Measurements from ENCODE around the gene RLIM.

DNA sequence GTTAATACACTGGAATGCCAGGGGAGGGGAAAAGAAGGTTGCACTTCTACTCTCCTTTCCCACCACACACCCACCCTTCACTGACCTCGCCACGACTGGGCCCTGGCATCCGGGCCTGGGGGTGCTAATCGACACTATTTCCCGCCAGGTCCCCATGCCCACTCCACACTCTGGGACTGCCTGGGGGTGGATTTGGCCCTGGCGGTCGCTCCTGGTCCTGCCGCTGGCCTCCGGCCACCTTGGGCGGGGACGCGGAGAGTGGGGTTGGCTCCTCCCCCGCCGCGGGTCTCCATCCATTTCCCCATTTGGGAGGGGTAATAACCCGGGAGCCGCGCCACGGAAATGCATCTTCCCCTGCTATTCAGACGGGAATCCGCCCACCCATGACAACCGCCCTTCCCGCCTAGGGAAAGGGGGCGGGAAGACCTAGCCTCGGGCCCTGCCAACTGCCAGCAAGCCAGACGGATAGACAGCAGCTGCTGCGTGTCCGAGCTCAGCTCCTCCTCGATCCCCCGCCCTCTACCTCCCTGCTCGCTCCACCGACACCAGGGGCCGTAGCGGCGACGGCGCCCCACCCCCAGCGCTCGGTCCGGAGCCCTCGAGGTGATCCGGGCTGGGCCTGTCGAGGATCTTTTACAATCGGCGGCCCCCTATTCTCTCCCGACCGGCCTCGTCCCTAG lies 78.1 kb downstream of the RLIM start:
- TF ChIP-seq EP300 (conservative IDR thresholded peaks at IDR 0.05; ENCODE audit: poor library complexity, severe bottlenecking) (no peak), MXI1 (conservative IDR thresholded peaks at IDR 0.05; ENCODE audit: poor library complexity, severe bottlenecking) (no peak), POLR2AphosphoS5 (IDR thresholded peaks at IDR 0.05) (no peak), TAF1 (IDR thresholded peaks at IDR 0.05; ENCODE audit: low read depth) (no peak), EZH2 (IDR thresholded peaks at IDR 0.05; ENCODE audit: borderline replicate concordance, insufficient read depth, low read length, poor library complexity, severe bottlenecking) (no peak), RAD21 (conservative IDR thresholded peaks at IDR 0.05) (no peak), SMC3 (conservative IDR thresholded peaks at IDR 0.05; ENCODE audit: poor library complexity) (no peak)
- TF ChIP-seq, protein P1, sequence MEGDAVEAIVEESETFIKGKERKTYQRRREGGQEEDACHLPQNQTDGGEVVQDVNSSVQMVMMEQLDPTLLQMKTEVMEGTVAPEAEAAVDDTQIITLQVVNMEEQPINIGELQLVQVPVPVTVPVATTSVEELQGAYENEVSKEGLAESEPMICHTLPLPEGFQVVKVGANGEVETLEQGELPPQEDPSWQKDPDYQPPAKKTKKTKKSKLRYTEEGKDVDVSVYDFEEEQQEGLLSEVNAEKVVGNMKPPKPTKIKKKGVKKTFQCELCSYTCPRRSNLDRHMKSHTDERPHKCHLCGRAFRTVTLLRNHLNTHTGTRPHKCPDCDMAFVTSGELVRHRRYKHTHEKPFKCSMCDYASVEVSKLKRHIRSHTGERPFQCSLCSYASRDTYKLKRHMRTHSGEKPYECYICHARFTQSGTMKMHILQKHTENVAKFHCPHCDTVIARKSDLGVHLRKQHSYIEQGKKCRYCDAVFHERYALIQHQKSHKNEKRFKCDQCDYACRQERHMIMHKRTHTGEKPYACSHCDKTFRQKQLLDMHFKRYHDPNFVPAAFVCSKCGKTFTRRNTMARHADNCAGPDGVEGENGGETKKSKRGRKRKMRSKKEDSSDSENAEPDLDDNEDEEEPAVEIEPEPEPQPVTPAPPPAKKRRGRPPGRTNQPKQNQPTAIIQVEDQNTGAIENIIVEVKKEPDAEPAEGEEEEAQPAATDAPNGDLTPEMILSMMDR (IDR thresholded peaks at IDR 0.05; ENCODE audit: poor library complexity, severe bottlenecking) = peak; percentile 14
- TF ChIP-seq, protein P2, sequence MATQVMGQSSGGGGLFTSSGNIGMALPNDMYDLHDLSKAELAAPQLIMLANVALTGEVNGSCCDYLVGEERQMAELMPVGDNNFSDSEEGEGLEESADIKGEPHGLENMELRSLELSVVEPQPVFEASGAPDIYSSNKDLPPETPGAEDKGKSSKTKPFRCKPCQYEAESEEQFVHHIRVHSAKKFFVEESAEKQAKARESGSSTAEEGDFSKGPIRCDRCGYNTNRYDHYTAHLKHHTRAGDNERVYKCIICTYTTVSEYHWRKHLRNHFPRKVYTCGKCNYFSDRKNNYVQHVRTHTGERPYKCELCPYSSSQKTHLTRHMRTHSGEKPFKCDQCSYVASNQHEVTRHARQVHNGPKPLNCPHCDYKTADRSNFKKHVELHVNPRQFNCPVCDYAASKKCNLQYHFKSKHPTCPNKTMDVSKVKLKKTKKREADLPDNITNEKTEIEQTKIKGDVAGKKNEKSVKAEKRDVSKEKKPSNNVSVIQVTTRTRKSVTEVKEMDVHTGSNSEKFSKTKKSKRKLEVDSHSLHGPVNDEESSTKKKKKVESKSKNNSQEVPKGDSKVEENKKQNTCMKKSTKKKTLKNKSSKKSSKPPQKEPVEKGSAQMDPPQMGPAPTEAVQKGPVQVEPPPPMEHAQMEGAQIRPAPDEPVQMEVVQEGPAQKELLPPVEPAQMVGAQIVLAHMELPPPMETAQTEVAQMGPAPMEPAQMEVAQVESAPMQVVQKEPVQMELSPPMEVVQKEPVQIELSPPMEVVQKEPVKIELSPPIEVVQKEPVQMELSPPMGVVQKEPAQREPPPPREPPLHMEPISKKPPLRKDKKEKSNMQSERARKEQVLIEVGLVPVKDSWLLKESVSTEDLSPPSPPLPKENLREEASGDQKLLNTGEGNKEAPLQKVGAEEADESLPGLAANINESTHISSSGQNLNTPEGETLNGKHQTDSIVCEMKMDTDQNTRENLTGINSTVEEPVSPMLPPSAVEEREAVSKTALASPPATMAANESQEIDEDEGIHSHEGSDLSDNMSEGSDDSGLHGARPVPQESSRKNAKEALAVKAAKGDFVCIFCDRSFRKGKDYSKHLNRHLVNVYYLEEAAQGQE (IDR thresholded peaks at IDR 0.05; ENCODE audit: borderline replicate concordance) = no peak
